ENCODE data around the gene BEST2. TPM values are rescaled to one million over a fixed set of nuclear protein-coding genes. Genes with fewer than 3 reads are reported as not detected.

The BEST2 gene
- total and polyA plus RNA-seq, 2 of the 4 experiments (the other 2 are of a cell fraction): not detected

DNA sequence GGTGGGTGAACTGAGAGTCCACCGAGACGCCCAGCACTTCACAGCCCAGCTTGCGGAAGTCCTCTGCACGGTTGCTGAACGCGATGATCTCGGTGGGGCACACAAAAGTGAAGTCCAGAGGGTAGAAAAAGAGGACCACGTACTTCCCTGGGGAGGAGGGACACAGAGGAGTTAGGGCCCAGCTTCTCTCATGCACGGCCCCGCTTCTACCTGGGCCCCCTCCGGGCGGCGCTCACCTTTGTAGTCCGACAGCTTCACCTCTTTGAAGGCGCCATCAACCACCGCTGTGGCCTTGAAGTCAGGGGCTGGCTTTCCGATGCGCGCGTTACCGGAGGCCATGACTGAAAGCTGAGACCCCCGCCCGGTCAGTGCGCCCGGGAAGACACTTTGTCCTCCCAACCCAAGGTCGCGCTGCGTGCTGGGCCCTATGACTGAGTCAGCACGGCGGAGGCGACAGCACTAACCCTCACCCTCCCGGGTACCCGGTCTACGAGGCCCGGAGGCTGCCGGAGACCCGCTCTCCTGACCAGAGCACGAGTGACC is 49.4 kb downstream of the BEST2 start:
- H3K27me3 ChIP-seq (ENCODE audit: control insufficient read depth, insufficient read depth, low read length): no peaks in the 10 kb centered on the region
- H4K20me1 ChIP-seq (ENCODE audit: insufficient read depth, low read length): no peaks in the 10 kb centered on the region
- 1% methylated on average over 14 of the region's 38 CpGs; no CpG with 5 or more reads in 1 of the 2 experiments for WGBS, 2 experiments (ENCODE audit: extremely low coverage in 2 of 2, insufficient read length in 1 of 2)
- H3K56ac ChIP-seq (ENCODE audit: extremely low read depth, insufficient read depth, low read length): no peak overlapping the region
- intact Hi-C loops (cut with micrococcal nuclease): no loop called here
- H2BK5ac ChIP-seq (ENCODE audit: low read depth, low read length, poor library complexity, severe bottlenecking): peak overlapping the region; percentile 44
- H3K79me1 ChIP-seq (ENCODE audit: low read depth in 1 of 2, low read length in 2 of 2): peaks cover 4 to 22% of the 10 kb centered on the region in 2 experiments; a peak in 3 of 4 replicates
- H3K36me3 ChIP-seq (ENCODE audit: control insufficient read depth, insufficient read depth, low read length): peaks cover 9% of the 10 kb centered on the region
- peak overlapping the region; percentile 57 for H3K4ac ChIP-seq (ENCODE audit: low read depth, low read length)
- TF ChIP-seq FOS (IDR thresholded peaks at IDR 0.05; ENCODE audit: low read depth, low read length) (no peak), SMC3 (IDR thresholded peaks at IDR 0.05; ENCODE audit: low read depth, low read length) (no peak)
- POLR2A ChIA-PET (ENCODE audit: unreplicated experiment): interaction anchor here (0.8 kb wide), 1 partner anchor 9 kb away, joined by 3 read pairs; the partner anchor contains the start of gene JUNB
- in situ Hi-C loops (cut with MboI; ENCODE audit: low sequenced_read_pairs): loop anchor here (5.0 kb wide), 1 partner anchor 34 kb away; no protein-coding TSS in a partner anchor
- H3K9me1 ChIP-seq (ENCODE audit: insufficient read depth, low read length): peaks cover 2% of the 10 kb centered on the region; the same call in 1 of the 2 replicates
- H3K14ac ChIP-seq (replicated peaks; ENCODE audit: low read depth, low read length): peak overlapping the region; percentile 92
- peak overlapping the region; percentile 98 for H2AFZ ChIP-seq (replicated peaks; ENCODE audit: low read length, poor library complexity)
- H3K9me3 ChIP-seq (ENCODE audit: control insufficient read depth, insufficient read depth, low read length): no peaks in the 10 kb centered on the region
- BruUV-seq (replicated peaks): no TSS peak
- H4K5ac ChIP-seq (ENCODE audit: low read depth, low read length): peak overlapping the region; percentile 50; the same call in 1 of the 2 replicates
- H4K8ac ChIP-seq (ENCODE audit: low read depth in 2 of 2, low read length in 2 of 2): peak overlapping the region; percentile 82 to 92; a peak in 2 of 4 replicates
- H4K91ac ChIP-seq (ENCODE audit: insufficient read depth, low read depth, low read length): peak overlapping the region; percentile 35; the same call in 1 of the 2 replicates
- no peak overlapping the region for H2BK15ac ChIP-seq (ENCODE audit: low read depth, low read length)
- H2AK5ac ChIP-seq (ENCODE audit: low read depth, low read length): peak overlapping the region; percentile 76
- CTCF ChIA-PET: interaction anchor here (0.7 to 1.0 kb wide), 2 partner anchors 35 to 47 kb away, joined by 3 read pairs; no protein-coding TSS in a partner anchor
- peak overlapping the region; percentile 88 for H2AK9ac ChIP-seq (replicated peaks; ENCODE audit: low read depth, low read length, poor library complexity)
- peak overlapping the region; percentile 92 for H3K4me2 ChIP-seq (ENCODE audit: low read depth, low read length)
- DNase-seq: no peak
- no peak overlapping the region for H2BK20ac ChIP-seq (ENCODE audit: low read depth, low read length)
- H3K18ac ChIP-seq (ENCODE audit: low read depth, low read length): peak overlapping the region; percentile 45; the same call in 1 of the 2 replicates
- H3K9ac ChIP-seq (ENCODE audit: low read depth, low read length): peak overlapping the region; percentile 95
- peaks cover 6% of the 10 kb centered on the region for H3K4me1 ChIP-seq (ENCODE audit: control insufficient read depth, insufficient read depth, low read length)
- H2BK120ac ChIP-seq (ENCODE audit: low read depth, low read length): no peak overlapping the region
- peak overlapping the region; percentile 94 for H3K23ac ChIP-seq (ENCODE audit: low read depth, low read length)
- dilution Hi-C loops (cut with HindIII; ENCODE audit: low sequenced_read_pairs, unreplicated experiment): no loop called here
- peak; percentile 26 for ATAC-seq (ENCODE audit: low read depth)
- H3K4me3 ChIP-seq (ENCODE audit: insufficient read depth, low read depth, low read length): peak overlapping the region; percentile 90
- H3K27ac ChIP-seq (ENCODE audit: insufficient read depth, low read length): peak overlapping the region; percentile 78
